Activated T-cell treated with anti-CD3 and anti-CD28 coated beads for 4 hours (primary cell): Measurements from ENCODE around the gene POLR3GL.

Experiments
- DNase-seq: peaks from one replicate; pipeline ENCODE4 v3.0.0-alpha.2; 2020

Gene POLR3GL

DNA sequence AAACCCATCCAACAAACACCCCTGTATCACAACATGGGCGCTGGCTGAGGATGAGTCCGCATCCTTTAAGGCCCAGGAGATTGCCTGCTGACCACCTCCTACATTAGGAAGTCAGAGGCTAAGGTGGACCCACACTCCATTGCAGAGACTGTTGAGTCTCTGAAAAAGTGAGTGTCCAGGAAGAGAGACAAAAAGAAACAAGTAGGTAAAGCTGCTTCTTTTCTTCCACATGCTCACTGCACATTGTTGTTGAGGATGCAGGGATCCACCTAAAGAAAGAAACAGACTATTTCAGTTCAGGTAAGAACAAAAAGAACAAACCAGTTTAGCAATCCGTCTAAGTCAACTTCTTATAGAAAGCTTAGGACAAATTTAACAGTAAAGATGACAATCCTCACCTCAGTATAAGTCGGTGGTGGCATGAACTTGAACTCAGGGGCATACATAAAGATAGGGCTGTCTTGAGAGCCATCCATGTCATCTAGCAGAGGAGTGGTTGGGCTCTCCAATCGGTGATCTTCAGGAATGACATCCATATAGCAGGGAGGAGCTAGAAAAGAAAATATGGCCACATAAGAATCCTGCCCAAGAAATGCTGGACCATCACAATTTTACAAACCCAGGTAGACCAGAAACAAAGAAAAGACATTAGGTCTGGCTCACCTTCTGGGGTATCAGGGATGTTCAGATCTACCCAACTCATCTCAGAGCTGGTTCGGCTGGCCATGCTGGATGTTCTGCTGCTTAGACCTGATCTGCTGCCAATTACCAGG, 29.3 kb downstream of the POLR3GL start:
- DNase-seq = no peak

DNA sequence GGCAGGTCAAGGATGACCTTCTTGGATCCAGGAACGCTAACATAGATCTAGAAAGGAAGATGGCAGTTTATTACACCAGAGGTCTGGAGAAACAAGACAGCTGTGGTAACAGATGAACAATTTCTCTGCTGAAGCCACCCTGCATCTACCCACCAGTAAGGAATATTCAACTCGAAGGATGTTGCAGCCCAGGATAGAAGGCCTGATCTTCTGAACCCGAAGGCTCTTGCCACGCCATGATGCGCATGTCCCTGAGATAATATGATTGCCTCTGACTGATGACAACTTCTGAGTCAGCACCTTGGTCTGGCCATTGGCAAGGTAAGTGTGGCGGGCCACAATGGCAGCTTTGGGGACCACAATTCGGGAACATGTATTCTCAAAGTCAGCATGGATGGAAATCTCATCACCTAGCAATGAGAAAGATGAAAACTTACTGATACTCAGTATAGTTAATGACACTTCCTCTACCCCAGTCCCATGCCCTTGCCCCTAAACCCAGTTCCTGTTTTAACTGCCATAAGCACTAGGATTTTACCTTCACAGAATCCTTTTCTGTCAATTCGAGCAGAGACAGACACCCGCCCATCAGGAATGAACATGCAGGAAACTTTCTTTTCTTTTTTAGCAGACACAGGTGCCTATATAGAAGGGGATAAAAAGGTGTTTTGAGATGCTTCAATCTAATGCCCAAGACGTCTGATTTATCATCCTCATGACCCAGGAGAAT, 30.1 kb downstream of the POLR3GL start:
- no peak for DNase-seq

DNA sequence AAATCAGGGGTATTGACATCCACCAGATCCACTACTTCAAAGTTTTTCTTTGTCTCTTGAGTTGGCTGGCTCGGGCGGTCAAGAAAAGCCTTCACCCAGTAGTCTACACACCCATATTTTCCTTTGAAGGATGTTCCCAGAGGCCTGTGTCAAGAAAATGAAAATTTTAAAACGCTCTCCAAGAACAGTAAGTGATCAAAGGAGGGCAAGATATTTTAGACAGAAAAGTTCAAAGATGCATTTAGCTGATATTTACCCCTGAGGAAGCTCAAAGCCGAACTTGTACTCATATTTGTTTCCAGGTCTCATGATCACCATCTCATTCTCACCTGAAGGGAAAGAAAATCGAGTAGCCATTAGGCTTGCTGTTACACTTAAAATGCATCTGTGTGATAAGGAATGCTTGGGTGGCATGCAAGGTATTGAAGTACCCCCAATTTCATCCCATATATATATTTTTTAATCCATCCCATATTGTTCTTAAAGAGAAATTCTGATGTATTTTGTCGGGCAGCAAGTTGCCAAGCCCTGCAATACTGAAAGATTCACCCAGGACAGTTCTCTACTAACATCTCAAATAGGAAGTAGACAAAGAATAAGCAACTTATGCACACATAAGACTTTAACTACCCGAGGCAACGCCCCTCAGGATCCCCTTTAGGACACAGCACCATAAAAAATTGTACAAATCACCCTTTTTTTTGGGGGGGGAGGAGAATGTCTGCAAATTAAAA, 30.8 kb downstream of the POLR3GL start:
- no peak for DNase-seq

DNA sequence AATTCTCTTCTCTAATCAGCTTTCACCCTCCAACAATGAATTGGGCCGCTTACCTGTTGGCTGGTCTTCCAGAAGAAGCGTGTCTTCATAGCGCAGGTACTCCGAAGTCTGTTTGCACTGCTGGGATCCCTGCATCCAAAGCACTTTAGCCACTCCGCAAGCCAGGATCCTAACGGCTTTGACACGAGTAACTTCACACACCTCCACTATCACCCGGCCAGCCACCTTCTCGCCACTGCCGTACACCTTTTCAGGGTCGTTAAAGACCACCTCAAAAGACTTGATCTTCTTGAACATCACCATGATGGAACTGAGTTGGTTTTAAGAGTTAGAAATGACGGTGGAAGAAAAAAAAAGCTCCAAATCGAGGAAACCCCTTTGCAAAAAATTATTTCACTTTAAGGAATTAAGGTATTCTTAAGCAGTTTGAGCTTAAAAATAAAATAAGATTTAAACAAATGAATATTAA, 31.5 kb downstream of the POLR3GL start:
- no peak for DNase-seq

DNA sequence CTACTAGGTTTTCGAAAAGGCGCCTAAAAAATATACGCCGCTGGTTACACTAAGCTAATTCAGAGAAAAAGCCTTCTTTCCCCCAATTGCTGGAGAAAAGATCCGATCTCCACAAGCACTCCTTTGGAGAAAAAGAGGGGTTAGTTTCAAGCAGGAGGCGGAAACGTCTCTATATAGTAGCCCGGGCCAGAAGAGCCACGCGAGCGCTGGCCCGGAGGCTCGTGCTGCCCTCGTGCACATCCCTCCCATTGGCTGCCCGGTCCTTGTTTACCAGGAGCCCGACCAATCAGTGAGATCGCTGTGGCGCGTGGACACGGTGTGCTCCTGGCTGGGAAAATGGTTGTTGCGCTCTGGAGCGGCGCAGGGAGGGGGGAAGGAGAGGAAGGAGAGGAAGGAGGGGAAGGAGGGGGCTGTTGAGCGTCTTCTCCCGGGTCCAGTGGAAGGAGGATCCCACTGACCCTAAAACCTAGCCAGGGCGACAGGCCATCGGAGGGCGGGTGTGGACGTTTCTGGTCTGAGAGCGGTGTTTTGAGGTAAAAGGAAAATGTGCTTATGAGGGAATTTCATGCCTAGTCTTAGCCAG, 32.0 kb downstream of the POLR3GL start, which contains the start of gene TXNIP:
Gene TXNIP (minus strand): TSS at position 147 of the 583 bp plus-strand sequence. CDS start 313 bp downstream, outside the sequence.
- DNase-seq = peak; percentile 79

DNA sequence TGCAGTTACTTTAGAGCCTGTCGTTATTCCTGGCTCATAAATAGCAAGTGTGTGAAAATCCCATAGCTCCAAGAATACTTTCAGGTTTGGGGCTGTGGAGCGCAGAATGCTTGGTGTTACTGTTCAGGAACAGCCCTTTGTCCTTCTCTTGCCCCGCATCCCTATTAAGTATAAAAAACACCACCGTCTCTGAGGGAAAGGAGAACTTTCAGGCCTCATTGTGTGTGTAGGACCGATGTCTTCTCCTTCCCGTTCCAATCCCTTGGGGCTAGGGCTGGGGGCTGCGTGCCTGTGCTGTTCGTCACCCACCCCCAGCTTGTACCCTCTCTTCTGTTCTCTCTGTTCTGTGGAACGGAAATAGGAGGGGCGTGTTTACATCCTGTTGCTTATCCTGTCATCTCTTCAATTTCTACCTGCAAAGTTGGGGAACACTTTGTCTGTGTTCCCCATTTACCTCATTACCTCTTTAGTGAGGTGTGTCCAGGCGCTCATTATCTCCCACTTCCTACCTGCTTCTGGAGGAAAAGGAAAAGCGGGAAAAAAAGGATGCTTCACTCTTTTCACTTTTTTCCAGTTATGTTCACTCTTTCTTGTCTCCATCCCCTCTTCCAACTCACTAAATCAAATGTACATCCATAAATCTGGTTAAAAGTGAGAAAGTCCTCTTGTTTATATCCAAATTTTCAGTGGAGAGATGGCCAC, 32.7 kb downstream of the POLR3GL start:
- peak; percentile 40 for DNase-seq

DNA sequence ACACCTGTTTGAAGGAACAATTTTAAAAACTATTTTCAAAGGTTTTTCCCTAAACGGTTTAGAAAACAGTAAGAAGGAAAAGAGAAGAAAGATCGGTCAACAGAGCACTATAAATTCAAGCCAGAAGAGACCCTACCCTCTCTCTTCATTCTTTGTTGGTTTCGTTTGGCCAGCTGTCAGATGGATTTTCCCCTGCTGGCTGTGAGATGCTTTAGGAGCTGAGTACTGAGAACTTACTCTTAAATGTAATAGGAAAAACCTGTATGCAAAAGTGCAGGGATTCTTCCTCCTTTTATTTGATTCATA, 33.2 kb downstream of the POLR3GL start:
- no peak for DNase-seq

DNA sequence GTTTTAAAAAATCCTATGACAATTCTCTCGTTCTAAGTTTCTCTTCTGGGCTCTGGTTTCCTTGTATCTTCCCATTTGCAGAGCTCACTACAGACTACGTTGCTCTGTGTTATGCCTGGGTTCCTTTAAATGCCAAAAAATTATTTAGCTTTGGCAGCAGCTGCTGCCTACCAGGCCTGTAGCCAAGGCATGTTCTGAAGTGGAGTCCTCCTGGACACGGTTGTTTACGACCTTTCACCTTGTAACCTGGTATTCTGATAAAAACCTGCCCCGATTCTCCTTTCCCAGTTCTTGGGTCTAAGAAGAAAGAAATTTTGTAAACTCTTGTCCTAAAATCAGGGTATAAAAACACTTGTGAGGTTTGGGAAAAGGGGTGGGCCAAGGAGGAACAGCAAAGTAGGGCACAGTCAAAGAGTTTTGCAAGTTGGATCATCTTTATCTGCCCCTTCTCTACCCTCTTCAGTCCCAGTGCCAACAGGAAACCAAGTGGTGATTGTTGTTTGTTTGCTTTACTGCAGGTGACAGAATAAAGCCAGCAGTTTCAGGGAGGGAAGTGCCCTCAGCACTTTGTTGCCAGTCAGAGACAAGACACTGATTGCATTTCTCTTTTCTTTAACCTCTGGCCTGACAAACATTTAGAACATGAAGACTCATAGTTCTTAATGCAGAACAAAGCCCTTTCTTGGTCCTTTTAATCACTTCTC, 35.0 kb downstream of the POLR3GL start:
- no peak for DNase-seq

DNA sequence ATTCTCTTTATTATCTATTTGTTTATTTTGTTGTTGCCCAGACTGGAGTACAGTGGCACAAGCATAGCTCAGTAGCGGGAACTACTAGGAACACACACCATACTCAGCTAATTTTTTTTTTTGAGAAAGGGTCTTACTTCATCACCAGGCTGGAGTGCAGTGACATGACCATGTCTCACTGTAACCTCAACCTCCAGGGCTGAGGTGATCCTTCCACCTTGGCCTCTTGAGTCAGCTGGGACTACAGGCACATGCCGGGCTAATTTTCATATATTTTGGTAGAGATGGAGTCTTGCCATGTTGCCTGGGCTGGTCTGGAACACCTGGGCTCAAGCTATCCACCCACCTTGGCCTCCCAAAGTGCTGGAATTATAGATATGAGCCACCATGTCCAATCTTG, 37.2 kb downstream of the POLR3GL start:
- DNase-seq = no peak

DNA sequence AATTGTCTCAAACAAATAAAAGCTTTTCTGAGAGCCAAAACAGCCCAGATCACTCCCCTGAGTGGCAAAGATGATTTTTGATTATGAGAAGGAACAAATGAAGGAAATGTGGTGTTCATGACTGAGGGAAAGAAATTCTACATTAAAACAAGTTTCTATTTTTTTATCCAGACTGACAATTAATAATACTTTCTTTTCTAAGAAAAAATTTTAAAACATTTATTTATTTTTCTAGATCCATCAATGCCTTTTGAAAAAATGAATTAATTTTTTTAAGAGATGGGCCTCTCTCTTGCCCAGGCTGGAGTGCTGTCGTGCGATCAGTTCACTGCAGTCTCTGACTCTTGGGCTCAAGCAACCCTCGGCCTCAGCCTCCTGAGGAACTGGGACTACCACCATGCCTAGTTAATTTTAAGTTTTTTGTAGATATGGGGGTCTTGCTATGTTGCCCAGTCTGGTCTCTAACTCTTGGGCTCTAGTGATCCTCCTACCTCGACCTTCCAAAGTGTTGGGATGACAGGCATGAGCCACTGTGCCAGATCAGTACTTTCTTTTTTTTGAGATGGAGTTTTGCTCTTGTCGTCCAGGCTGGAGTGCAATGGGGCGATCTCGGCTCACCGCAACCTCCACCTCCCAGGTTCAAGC, 43.1 kb downstream of the POLR3GL start:
- DNase-seq = no peak

DNA sequence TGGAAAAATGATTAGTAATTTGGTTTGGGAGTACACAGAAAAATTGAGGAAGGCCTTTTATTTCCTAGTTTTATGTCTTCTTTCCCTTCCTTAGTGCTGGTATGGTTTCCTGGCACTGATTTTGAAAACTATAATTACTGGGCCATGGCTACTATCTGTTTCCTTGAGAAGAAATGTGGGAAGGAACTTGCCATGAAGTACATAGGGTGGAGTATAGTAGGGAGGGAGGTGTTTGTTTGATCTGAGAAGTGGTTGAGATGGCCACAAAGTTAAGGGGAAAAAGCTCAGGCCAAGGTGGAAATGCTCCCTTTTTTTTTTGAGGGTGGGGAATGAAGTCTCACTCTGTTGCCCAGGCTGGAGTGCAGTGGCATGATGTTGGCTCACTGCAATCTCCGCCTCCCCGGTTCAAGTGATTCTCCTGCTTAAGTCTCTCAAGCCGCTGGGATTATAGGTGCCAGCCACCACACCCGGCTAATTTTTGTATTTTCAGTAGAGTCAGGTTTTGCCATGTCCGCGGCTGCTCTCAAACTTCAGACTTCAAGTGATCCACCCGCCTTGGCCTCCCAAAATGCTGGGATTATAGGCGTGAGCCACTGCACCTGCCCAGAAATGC, 45.7 kb downstream of the POLR3GL start:
- DNase-seq = no peak

DNA sequence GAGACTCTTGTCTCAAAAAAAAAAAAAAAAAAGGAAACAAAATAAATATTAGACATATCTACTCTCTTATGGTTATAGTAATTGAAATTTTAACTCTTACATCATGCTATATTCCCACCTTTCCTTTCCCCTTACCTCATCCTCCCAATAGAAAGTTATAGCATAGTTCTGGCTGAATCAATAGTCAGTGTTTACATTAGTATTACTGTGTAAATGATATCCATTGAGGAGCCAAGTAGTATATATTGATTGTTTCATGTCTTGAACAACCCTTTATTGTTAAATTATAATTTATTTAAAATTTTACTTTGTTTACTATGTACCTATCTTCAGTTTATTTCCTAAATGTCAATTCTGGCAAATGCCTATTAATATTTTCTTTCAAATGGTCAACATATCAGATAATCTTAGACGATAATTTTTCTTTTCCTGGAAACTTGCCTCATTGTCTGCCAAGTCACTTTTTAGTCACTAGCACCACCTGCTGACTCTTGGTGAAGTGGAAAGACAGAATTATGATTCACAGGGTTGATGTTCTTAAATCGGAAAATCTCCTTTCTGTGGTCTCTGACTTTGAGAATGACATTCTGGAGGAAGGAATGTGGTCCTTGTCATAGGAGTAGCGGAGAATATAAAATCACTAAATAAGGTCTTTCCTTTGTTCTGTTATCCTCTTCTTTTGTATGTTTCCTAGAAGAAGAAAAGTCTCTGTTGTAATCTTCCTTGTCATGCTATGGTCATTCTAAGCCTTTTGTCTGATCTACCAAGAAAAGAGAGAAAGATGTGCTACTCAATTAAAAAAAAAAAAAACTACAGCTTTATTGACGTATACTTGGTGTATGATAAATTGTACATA, 48.4 kb downstream of the POLR3GL start:
- DNase-seq = peak; percentile 48

DNA sequence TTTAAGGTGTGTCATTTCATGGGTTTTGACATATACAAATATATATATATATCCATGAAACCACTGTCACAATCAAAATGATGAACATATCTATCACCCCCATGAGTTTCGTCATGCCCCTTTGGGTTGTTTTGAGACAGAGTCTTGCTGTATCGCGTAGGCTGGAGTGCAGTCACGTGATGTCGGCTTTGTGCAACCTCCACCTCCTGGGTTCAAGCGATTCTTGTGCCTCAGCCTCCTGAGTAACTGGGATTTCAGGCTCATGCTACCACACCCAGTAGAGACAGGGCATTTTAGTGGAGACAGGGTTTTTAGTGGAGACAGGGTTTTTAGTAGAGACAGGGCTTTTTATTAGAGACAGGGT, 49.1 kb downstream of the POLR3GL start:
- no peak for DNase-seq

DNA sequence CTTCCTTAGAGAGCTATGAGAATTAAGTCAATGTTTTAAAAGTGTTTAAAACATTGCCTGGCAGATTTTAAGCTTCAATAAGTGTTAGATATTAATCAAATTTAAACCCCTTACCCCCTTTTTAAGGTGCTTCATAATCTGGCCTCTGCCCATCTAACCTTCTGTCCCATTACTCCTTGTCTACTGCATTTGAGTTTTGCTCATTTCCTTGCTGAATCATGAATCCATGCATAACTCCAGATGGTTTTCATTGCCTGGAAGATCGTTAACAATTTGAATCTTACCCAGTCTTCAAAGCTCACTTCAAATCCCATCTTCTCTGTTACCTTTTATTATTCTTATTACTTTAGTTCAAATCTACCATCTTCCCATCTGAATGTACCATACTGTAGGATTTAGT, 52.4 kb downstream of the POLR3GL start:
- DNase-seq = no peak

DNA sequence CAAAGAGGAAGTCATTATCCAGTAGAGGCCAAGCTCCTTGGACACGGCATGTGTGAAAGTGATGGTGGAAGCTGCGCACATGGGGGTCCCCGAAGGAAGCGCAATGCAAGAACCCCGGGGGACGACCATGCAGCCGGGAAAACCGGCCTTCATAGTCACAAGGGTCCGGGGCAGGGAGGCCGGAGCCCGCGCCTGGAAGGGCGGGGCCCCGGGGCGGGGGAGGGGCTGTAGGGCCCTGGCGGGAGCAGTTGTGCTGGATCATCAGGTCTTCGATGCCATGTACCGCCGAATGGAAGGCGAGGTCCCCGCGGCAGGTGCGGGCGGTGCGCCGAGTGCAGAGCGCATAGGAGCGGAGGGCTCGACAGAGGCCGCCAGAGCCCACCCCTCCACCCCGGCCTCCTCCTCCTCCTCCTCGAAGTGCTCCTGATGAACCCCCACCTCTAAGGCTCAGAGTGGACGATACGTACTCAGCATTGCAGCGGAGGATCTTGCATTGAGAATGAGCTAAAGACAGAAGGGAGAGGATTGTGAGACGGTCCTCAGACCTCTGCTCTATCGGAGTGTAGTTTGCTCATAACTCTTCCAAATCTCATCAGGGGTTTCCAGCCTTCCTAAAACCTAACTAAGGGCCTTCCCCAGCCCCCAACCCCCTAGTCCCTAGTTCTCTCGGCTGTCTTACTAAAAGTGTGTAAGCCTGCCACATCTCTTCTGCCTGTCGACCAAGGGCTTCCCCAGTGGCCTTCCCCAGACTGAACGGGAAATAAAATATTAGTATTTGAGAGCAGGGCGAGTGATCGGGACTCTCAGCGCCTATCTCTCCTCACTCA, 55.0 kb downstream of the POLR3GL start:
- no peak for DNase-seq

DNA sequence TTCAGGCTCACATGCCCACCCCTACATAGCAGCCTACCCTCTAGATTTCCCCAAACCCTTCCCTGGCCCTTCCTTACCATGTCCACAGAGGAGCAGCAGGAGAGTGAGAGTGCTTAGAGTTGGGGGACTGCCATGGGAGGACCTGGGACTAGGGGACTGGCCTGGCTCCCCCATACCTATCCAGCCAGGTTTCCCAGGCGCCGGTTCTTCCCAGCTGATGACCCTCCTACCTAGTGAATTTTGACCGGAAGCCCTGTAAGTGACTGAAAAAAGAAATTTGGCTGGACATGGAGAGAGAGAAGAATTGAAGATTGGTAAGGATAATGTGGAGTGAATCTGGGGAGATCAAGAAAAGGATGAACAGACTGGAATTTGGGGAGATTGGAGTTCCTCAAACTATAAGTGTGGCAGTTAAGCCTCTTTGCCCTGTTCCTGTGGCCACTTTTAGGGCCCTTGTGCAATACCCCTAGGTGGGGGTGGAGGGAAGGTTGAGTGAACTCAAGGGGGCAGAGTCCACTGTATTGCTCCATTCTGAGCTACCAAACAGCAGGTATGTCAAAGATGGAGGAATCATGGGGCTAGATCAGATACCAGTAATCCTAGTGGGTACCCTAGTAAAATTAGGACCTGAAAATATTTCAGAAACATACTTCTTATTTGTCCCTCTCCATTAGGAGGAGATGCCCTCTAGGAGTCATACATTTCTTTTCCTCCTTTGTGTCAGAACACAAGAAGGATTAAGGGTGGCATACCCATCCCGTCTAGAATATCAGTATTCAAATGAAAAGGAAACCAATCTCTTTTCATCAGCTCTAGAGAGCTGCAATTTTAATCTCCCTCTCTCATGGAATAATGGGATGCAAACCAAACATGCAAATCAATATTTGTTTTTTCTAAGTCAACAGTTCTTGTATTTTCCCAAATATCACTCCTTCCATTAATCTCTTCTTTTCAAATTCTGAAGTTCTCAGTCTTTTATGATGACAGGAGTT, 55.9 kb downstream of the POLR3GL start:
- DNase-seq = no peak

DNA sequence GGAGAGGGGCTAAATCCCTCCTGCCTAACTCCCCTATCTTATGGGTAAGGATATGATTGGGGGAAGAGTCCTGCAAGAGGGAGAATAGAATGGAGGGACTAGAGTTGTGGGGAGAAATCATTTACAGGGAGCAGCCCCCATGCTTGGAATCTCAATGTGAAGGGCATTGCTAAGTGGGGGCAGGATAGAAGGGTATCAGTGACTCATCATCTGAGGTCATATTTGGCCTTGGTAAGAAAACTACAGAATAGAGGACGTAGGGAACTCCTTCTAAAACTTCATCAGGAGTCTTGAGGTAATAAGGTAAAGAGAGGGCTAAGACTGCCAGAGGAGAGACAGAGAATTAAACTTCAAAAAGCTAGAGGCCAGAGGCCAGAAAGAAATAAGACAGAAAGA, 56.6 kb downstream of the POLR3GL start:
- DNase-seq = no peak
